Islet precursor cell (in vitro differentiated cells): ENCODE results near the gene MALRD1.

Experiments
- DNase-seq: peaks from one replicate; pipeline ENCODE4 v3.0.0-alpha.2; 2018

The MALRD1 gene

GRCh38 chr10:19498393-19499290, 450.0 kb downstream of the MALRD1 start:
- no peak for DNase-seq

- no peak for DNase-seq
Observed at GRCh38 chr10:19499291-19499770, 450.7 kb downstream of the MALRD1 start.

GRCh38 chr10:19500959-19501358, 452.4 kb downstream of the MALRD1 start:
- DNase-seq: peak; percentile 68

GRCh38 chr10:19505320-19506312, 457.0 kb downstream of the MALRD1 start:
- DNase-seq: no peak

- DNase-seq: peak; percentile 58
Observed at GRCh38 chr10:19510005-19510732, 461.6 kb downstream of the MALRD1 start.

- DNase-seq: no peak
Observed at GRCh38 chr10:19518109-19518508, 469.5 kb downstream of the MALRD1 start.

GRCh38 chr10:19518632-19519031, 470.0 kb downstream of the MALRD1 start:
- DNase-seq: no peak

- no peak for DNase-seq
Observed at GRCh38 chr10:19531324-19531723, 482.7 kb downstream of the MALRD1 start.

GRCh38 chr10:19532411-19532810, 483.8 kb downstream of the MALRD1 start:
- no peak for DNase-seq

GRCh38 chr10:19541299-19541698, 492.7 kb downstream of the MALRD1 start:
- no peak for DNase-seq

GRCh38 chr10:19546224-19546623, 497.6 kb downstream of the MALRD1 start:
- DNase-seq: no peak

GRCh38 chr10:19549503-19549902, 500.9 kb downstream of the MALRD1 start:
- DNase-seq: no peak

- no peak for DNase-seq
Observed at GRCh38 chr10:19556666-19557065, 508.1 kb downstream of the MALRD1 start.

- DNase-seq: no peak
Observed at GRCh38 chr10:19561181-19561580, 512.6 kb downstream of the MALRD1 start.

GRCh38 chr10:19563388-19564141, 515.0 kb downstream of the MALRD1 start:
- no peak for DNase-seq

- no peak for DNase-seq
Observed at GRCh38 chr10:19570120-19570519, 521.5 kb downstream of the MALRD1 start.

- DNase-seq: no peak
Observed at GRCh38 chr10:19570991-19571390, 522.4 kb downstream of the MALRD1 start.

- no peak for DNase-seq
Observed at GRCh38 chr10:19572056-19572455, 523.5 kb downstream of the MALRD1 start.

GRCh38 chr10:19576576-19576975, 528.0 kb downstream of the MALRD1 start:
- no peak for DNase-seq

- DNase-seq: no peak
Observed at GRCh38 chr10:19577381-19577780, 528.8 kb downstream of the MALRD1 start.

GRCh38 chr10:19577807-19578206, 529.2 kb downstream of the MALRD1 start:
- no peak for DNase-seq

- no peak for DNase-seq
Observed at GRCh38 chr10:19578571-19578970, 530.0 kb downstream of the MALRD1 start.
